SK-N-SH treated with all-trans-retinoic acid at 6 μM for 48 hours (cell line): ENCODE data around the gene BMS1.

ENCODE experiments used
- ATAC-seq: fragments of 200-7000 bp; cut with Tn5 transposase; 3 replicates; pipeline ENCODE4 v1.9.1; 2020; ENCODE audit warnings: mild to moderate bottlenecking, moderate library complexity
- ARNTL ChIP-seq: fragments of 450-650 bp; formaldehyde crosslinking; IDR thresholded peaks from 2 replicates; pipeline ENCODE4 v1.5.0; 2020; ENCODE audit warnings: low read depth, mild to moderate bottlenecking, moderate library complexity, borderline replicate concordance
- BACH2 ChIP-seq: fragments of 250-450 bp; sonication (Bioruptor Pico); IDR thresholded peaks from 2 replicates; pipeline ENCODE4 v1.9.0; 2021; ENCODE audit warnings: mild to moderate bottlenecking, borderline replicate concordance
- CSDC2 ChIP-seq: fragments of 250-450 bp; sonication (Bioruptor Pico); IDR thresholded peaks from 2 replicates; pipeline ENCODE4 v1.5.0; 2020; ENCODE audit warnings: mild to moderate bottlenecking, moderate library complexity
- ESRRG ChIP-seq: fragments of 250-450 bp; sonication (Bioruptor Pico); IDR thresholded peaks from 2 replicates; pipeline ENCODE4 v1.6.1; 2021; ENCODE audit warnings: mild to moderate bottlenecking
- GLIS3 ChIP-seq: fragments of 250-450 bp; sonication (Bioruptor Pico); IDR thresholded peaks from 2 replicates; pipeline ENCODE4 v1.5.0; 2020; ENCODE audit warnings: mild to moderate bottlenecking, moderate library complexity
- ISL1 ChIP-seq: fragments of 250-450 bp; sonication (Bioruptor Pico); IDR thresholded peaks from 2 replicates; pipeline ENCODE4 v2.1.2; 2022; ENCODE audit warnings: mild to moderate bottlenecking, moderate library complexity
- OSR1 ChIP-seq: fragments of 250-450 bp; sonication (Bioruptor Pico); IDR thresholded peaks from 2 replicates; pipeline ENCODE4 v1.8.0; 2022; ENCODE audit warnings: moderate library complexity, mild to moderate bottlenecking, inconsistent platforms
- POU6F1 ChIP-seq: fragments of 250-450 bp; sonication (Bioruptor Pico); IDR thresholded peaks from 2 replicates; pipeline ENCODE4 v1.8.0; 2021; ENCODE audit warnings: low read depth, mild to moderate bottlenecking, moderate library complexity, borderline replicate concordance
- PPARA ChIP-seq: fragments of 250-450 bp; sonication (Bioruptor Pico); IDR thresholded peaks from 2 replicates; pipeline ENCODE4 v1.5.0; 2020; ENCODE audit warnings: mild to moderate bottlenecking, borderline replicate concordance
- RARB ChIP-seq: fragments of 250-450 bp; sonication (Bioruptor Pico); IDR thresholded peaks from 2 replicates; pipeline ENCODE4 v1.8.0; 2021; ENCODE audit warnings: mild to moderate bottlenecking, moderate library complexity
- SNAI2 ChIP-seq: fragments of 250-450 bp; sonication (Bioruptor Pico); IDR thresholded peaks from 2 replicates; pipeline ENCODE4 v1.5.0; 2020; ENCODE audit warnings: mild to moderate bottlenecking, moderate library complexity
- TCF4 ChIP-seq: fragments of 250-450 bp; sonication (Bioruptor Pico); IDR thresholded peaks from 2 replicates; pipeline ENCODE4 v1.8.0; 2021; ENCODE audit warnings: mild to moderate bottlenecking, moderate library complexity, borderline replicate concordance
- TOX ChIP-seq: fragments of 250-450 bp; sonication (Bioruptor Pico); IDR thresholded peaks from 2 replicates; pipeline ENCODE4 v1.8.0; 2021; ENCODE audit warnings: mild to moderate bottlenecking, moderate library complexity, borderline replicate concordance
- TSHZ2 ChIP-seq: fragments of 250-450 bp; sonication (Bioruptor Pico); IDR thresholded peaks from 2 replicates; pipeline ENCODE4 v1.5.0; 2020; ENCODE audit warnings: mild to moderate bottlenecking, moderate library complexity
- ZC3H10 ChIP-seq: fragments of 250-450 bp; sonication (Bioruptor Pico); IDR thresholded peaks from 2 replicates; pipeline ENCODE4 v1.5.1; 2021; ENCODE audit warnings: mild to moderate bottlenecking, moderate library complexity
- ZFP3 ChIP-seq: fragments of 250-450 bp; sonication (Bioruptor Pico); IDR thresholded peaks from 2 replicates; pipeline ENCODE4 v1.5.0; 2020; ENCODE audit warnings: mild to moderate bottlenecking, moderate library complexity
- ZFP30 ChIP-seq: fragments of 450-650 bp; formaldehyde crosslinking; IDR thresholded peaks from 2 replicates; pipeline ENCODE4 v1.5.0; 2022; ENCODE audit warnings: mild to moderate bottlenecking, moderate library complexity
- ZNF565 ChIP-seq: fragments of 450-650 bp; formaldehyde crosslinking; conservative IDR thresholded peaks from 2 replicates; pipeline ENCODE4 v1.5.0; 2020; ENCODE audit warnings: low read depth, mild to moderate bottlenecking, moderate library complexity
- ZNF70 ChIP-seq: fragments of 450-650 bp; formaldehyde crosslinking; IDR thresholded peaks from 2 replicates; pipeline ENCODE4 v1.5.0; 2020; ENCODE audit warnings: mild to moderate bottlenecking, moderate library complexity
- ZNF8 ChIP-seq: fragments of 450-650 bp; formaldehyde crosslinking; IDR thresholded peaks from 2 replicates; pipeline ENCODE4 v1.5.0; 2020; ENCODE audit warnings: mild to moderate bottlenecking, moderate library complexity
- TF ChIP-seq, protein P1 (sequence below): fragments of 250-450 bp; sonication (Bioruptor Pico); IDR thresholded peaks from 2 replicates; pipeline ENCODE4 v1.5.1; 2020; ENCODE audit warnings: low read depth, mild to moderate bottlenecking, moderate library complexity
- TF ChIP-seq, protein P2 (sequence below): fragments of 250-450 bp; sonication (Bioruptor Pico); IDR thresholded peaks from 2 replicates; pipeline ENCODE4 v1.5.1; 2021; ENCODE audit warnings: mild to moderate bottlenecking, moderate library complexity

The BMS1 gene

DNA sequence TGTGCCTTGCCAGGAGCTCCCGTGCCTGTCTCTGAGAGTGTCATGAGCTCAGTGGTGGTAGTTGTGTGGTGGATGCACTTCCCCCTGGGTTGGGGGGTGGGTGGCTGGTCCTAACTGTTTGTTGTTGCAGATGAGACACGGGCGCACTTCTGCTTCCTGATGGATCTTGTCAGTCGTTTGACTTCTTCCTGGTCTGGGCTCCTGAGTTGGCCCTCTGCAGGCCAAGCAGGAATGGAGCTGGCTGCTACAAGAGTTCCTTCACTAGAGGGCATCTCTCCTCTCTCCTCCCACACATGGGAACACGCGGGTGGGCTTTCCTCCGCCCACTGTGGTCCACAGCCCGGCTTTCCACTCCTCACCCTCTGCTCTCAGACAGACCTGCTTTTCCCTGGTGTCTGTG is 82.0 kb downstream of the BMS1 start:
- ATAC-seq: no peak

DNA sequence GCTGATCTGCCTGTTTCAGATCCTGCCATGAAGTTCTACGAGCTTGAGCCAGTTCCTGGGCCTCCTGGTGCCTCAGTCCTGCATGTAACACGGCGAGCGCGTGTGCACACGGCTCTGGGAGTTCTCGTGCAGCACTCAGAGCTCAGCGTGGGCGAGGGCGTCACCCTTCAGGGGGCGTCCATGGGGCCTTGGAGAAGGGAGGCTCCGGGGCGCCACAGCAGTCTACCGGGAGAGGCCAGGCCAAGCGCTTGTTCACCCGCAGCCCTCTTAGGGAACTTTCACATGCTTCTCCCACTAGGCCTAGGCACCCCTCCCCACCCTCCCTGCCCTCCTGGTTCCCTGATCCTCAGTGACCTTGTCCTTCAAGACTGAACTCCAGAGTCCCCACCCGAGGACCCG is 83.1 kb downstream of the BMS1 start:
- no peak for ATAC-seq
- TF ChIP-seq POU6F1 (CRISPR knock-in tag): no peak
- TF ChIP-seq RARB (CRISPR knock-in tag): no peak
- no peak for TF ChIP-seq ZNF70 (CRISPR knock-in tag)
- no peak for TF ChIP-seq CSDC2 (CRISPR knock-in tag)
- no peak for TF ChIP-seq ZNF565 (CRISPR knock-in tag)
- TF ChIP-seq SNAI2 (CRISPR knock-in tag): no peak
- no peak for TF ChIP-seq OSR1 (CRISPR knock-in tag)
- TF ChIP-seq ZFP3: no peak
- TF ChIP-seq, all 23 proteins: peak for 0

More for the DNA sequence above, 82.0 kb downstream of the BMS1 start:
- no peak for TF ChIP-seq TOX (CRISPR knock-in tag)
- TF ChIP-seq ZFP30 (CRISPR knock-in tag): no peak
- TF ChIP-seq GLIS3 (CRISPR knock-in tag): no peak
- TF ChIP-seq, protein P1, sequence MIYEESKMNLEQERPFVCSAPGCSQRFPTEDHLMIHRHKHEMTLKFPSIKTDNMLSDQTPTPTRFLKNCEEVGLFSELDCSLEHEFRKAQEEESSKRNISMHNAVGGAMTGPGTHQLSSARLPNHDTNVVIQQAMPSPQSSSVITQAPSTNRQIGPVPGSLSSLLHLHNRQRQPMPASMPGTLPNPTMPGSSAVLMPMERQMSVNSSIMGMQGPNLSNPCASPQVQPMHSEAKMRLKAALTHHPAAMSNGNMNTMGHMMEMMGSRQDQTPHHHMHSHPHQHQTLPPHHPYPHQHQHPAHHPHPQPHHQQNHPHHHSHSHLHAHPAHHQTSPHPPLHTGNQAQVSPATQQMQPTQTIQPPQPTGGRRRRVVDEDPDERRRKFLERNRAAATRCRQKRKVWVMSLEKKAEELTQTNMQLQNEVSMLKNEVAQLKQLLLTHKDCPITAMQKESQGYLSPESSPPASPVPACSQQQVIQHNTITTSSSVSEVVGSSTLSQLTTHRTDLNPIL: no peak
- TF ChIP-seq ARNTL: no peak
- no peak for TF ChIP-seq POU6F1 (CRISPR knock-in tag)
- no peak for TF ChIP-seq CSDC2 (CRISPR knock-in tag)
- TF ChIP-seq RARB (CRISPR knock-in tag): no peak
- no peak for TF ChIP-seq ZNF8
- no peak for TF ChIP-seq ESRRG (CRISPR knock-in tag)
- TF ChIP-seq ISL1 (CRISPR knock-in tag): no peak
- no peak for TF ChIP-seq TCF4
- no peak for TF ChIP-seq ZC3H10
- TF ChIP-seq, protein P2, sequence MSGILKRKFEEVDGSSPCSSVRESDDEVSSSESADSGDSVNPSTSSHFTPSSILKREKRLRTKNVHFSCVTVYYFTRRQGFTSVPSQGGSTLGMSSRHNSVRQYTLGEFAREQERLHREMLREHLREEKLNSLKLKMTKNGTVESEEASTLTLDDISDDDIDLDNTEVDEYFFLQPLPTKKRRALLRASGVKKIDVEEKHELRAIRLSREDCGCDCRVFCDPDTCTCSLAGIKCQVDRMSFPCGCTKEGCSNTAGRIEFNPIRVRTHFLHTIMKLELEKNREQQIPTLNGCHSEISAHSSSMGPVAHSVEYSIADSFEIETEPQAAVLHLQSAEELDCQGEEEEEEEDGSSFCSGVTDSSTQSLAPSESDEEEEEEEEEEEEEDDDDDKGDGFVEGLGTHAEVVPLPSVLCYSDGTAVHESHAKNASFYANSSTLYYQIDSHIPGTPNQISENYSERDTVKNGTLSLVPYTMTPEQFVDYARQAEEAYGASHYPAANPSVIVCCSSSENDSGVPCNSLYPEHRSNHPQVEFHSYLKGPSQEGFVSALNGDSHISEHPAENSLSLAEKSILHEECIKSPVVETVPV: no peak

- ATAC-seq: peak; percentile 100
- TF ChIP-seq RARB (CRISPR knock-in tag): no peak
- peak; percentile 66; the same call in 1 of the 2 replicates for TF ChIP-seq TSHZ2
- TF ChIP-seq, all 23 proteins: peak for 1
Measured at GRCh38 chr10:42866115-42866995, 83.8 kb downstream of the BMS1 start.

DNA sequence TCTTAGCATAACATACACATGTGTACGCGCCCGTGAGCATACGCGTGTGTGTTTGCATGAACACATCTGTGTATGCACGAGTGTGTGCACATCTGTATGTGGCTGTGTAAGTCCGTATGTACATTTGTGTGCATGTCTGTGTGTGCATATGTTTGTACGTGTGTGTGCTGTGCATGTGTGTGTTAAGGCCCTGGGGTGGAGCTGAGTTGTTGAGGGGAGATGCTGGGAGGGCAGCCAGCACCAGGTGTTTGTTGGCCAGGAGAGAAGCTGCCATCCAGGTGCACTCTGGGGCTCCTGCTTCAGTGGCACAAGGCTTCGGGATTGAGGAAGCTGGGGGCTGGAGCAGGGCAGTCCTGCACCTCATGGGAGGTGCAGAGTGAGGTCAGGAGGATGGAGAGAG is 85.0 kb downstream of the BMS1 start:
- no peak for ATAC-seq
- TF ChIP-seq, protein P1: no peak
- TF ChIP-seq ZC3H10 (no peak), ZNF565 (CRISPR knock-in tag) (no peak), SNAI2 (CRISPR knock-in tag) (no peak), ZNF70 (CRISPR knock-in tag) (no peak), ESRRG (CRISPR knock-in tag) (no peak), GLIS3 (CRISPR knock-in tag) (no peak), BACH2 (CRISPR knock-in tag) (no peak), PPARA (CRISPR knock-in tag) (no peak), TSHZ2 (no peak)
